ENCODE measurements around the gene SPOCK1.
"Not testable (repeated sequence)": the region's sequence is repeated elsewhere in the genome, so short reads cannot be mapped to it uniquely, and the experiment has no call there.

DNA sequence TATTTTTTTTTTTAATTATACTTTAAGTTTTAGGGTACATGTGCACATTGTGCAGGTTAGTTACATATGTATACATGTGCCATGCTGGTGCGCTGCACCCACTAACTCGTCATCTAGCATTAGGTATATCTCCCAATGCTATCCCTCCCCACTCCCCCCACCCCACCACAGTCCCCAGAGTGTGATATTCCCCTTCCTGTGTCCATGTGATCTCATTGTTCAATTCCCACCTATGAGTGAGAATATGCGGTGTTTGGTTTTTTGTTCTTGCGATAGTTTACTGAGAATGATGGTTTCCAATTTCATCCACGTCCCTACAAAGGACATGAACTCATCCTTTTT lies 351 bp upstream of the SPOCK1 start:
- TF ChIP-seq POLR2AphosphoS5 (IDR thresholded peaks at IDR 0.05; ENCODE audit: insufficient read depth, low read depth, low read length); EZH2 (IDR thresholded peaks at IDR 0.05; ENCODE audit: borderline replicate concordance, low read depth, low read length, severe bottlenecking): not testable (repeated sequence)
- TF ChIP-seq, protein P1, sequence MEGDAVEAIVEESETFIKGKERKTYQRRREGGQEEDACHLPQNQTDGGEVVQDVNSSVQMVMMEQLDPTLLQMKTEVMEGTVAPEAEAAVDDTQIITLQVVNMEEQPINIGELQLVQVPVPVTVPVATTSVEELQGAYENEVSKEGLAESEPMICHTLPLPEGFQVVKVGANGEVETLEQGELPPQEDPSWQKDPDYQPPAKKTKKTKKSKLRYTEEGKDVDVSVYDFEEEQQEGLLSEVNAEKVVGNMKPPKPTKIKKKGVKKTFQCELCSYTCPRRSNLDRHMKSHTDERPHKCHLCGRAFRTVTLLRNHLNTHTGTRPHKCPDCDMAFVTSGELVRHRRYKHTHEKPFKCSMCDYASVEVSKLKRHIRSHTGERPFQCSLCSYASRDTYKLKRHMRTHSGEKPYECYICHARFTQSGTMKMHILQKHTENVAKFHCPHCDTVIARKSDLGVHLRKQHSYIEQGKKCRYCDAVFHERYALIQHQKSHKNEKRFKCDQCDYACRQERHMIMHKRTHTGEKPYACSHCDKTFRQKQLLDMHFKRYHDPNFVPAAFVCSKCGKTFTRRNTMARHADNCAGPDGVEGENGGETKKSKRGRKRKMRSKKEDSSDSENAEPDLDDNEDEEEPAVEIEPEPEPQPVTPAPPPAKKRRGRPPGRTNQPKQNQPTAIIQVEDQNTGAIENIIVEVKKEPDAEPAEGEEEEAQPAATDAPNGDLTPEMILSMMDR (IDR thresholded peaks at IDR 0.05; ENCODE audit: extremely low read depth in 1 of 2, insufficient read depth in 1 of 2, low read depth in 1 of 2, low read length in 2 of 2) = not testable (repeated sequence)

Measured in endothelial cell of umbilical vein (primary cell).